K562 (cell line): Measurements from ENCODE around the gene KLRF2. TPM values are rescaled to one million over a fixed set of nuclear protein-coding genes. Genes with fewer than 3 reads are reported as not detected.

Experiments used
- ATAC-seq: fragments of 200-7000 bp; cut with Tn5 transposase; 3 replicates; pipeline ENCODE4 v1.9.1; 2020; ENCODE audit warnings: moderate library complexity
- BruUV-seq: library from RNA; stranded (reverse); fragments of 400-500 nt; replicated peaks from 2 replicates; lab custom pipeline; 2021; lab: Mats Ljungman, UMichigan
- CTCF ChIA-PET: fragments of 300-600 bp; formaldehyde crosslinking; extraction: SDS; loops from one replicate; lab custom pipeline; 2021; ENCODE audit warnings: low intra/inter-chr PET ratio; lab: Yijun Ruan, JAX
- POLR2A ChIA-PET: fragments of 300-600, 350-650 bp; sonication (Branson Sonifier 250); formaldehyde crosslinking; extraction: SDS; loops from one replicate; lab custom pipeline; 2021; ENCODE audit warnings: antibody characterized with exemption, inconsistent platforms; lab: Yijun Ruan, JAX
- DNase-seq, 4 experiments: peaks; one replicate each; pipeline versions ENCODE4 v3.0.0 to v3.0.0-alpha.2; 2011 to 2018; ENCODE audit warnings: low spot score in 3 of 4, mixed read lengths in 3 of 4; ENCODE audit errors: extremely low read depth in 1 of 4
- FAIRE-seq: peaks from 2 replicates; lab custom pipeline; 2011; peaks lifted over from hg19 to GRCh38; lab: Jason Lieb, UNC
- H2AFZ ChIP-seq: 2 replicates; pipeline ENCODE4 v1.6.0; 2011; ENCODE audit warnings: low read depth, low read length, control low read depth, inconsistent platforms
- H3K27ac ChIP-seq: fragments of 200-600 bp; 3 replicates; pipeline ENCODE4 v1.8.0; 2011; ENCODE audit warnings: low read depth, mild to moderate bottlenecking, control low read depth, inconsistent platforms, low read length, moderate library complexity, mixed read lengths; ENCODE audit errors: extremely low read depth
- H3K27me3 ChIP-seq, 2 experiments: fragments of 300-600 bp in 1 of 2; 2 replicates in 1 of 2; 3 replicates in 1 of 2; pipeline versions ENCODE4 v1.6.0 to v1.8.0; 2011; ENCODE audit warnings: inconsistent platforms in 2 of 2, low read length in 2 of 2, mild to moderate bottlenecking in 1 of 2, mixed read lengths in 1 of 2, moderate library complexity in 1 of 2; ENCODE audit not compliant: control insufficient read depth in 2 of 2, insufficient read depth in 2 of 2
- H3K36me3 ChIP-seq: fragments of 300-600 bp; 3 replicates; pipeline ENCODE4 v1.8.0; 2011; ENCODE audit warnings: mild to moderate bottlenecking, low read length, inconsistent platforms; ENCODE audit not compliant: control insufficient read depth, insufficient read depth
- H3K4me1 ChIP-seq, 2 experiments: fragments of 200-600 bp in 1 of 2; replicated peaks in 1 of 2; 2 replicates in 1 of 2; 3 replicates in 1 of 2; pipeline versions ENCODE4 v1.5.1 to v1.8.0; 2011; ENCODE audit warnings: inconsistent platforms in 2 of 2, low read length in 2 of 2, mild to moderate bottlenecking in 1 of 2, mixed read lengths in 1 of 2, moderate library complexity in 1 of 2; ENCODE audit not compliant: control insufficient read depth in 2 of 2, insufficient read depth in 2 of 2
- H3K4me2 ChIP-seq: 2 replicates; pipeline ENCODE4 v1.6.1; 2011; ENCODE audit warnings: low read length, control low read depth, inconsistent platforms, mixed read lengths; ENCODE audit not compliant: insufficient read depth
- H3K4me3 ChIP-seq: fragments of 200-600 bp; sonication (generic), shearing (Covaris generic); 2 replicates; pipeline ENCODE4 v1.5.1; 2016; ENCODE audit warnings: control low read depth, inconsistent platforms
- H3K79me2 ChIP-seq: fragments of 200-600 bp; 3 replicates; pipeline ENCODE4 v1.8.0; 2011; ENCODE audit warnings: low read length, inconsistent platforms; ENCODE audit not compliant: control insufficient read depth, insufficient read depth
- H3K9ac ChIP-seq, 2 experiments: 2 replicates each; pipeline versions ENCODE4 v1.6.0 to v1.6.1; 2011; ENCODE audit warnings: low read depth in 2 of 2, low read length in 2 of 2, control low read depth in 1 of 2, inconsistent platforms in 1 of 2, mild to moderate bottlenecking in 1 of 2, mixed read lengths in 1 of 2; ENCODE audit not compliant: insufficient read depth in 1 of 2
- H3K9me1 ChIP-seq: one replicate; pipeline ENCODE4 v1.6.0; 2011; ENCODE audit warnings: inconsistent platforms, mild to moderate bottlenecking, low read length, moderate library complexity; ENCODE audit not compliant: control insufficient read depth, insufficient read depth
- H3K9me3 ChIP-seq: replicated peaks from 2 replicates; pipeline ENCODE4 v1.5.1; 2011; ENCODE audit warnings: low read depth, low read length, inconsistent platforms; ENCODE audit not compliant: control insufficient read depth, insufficient read depth
- H4K20me1 ChIP-seq: replicated peaks from 2 replicates; pipeline ENCODE4 v1.6.1; 2011; ENCODE audit warnings: low read length, inconsistent platforms, mixed read lengths; ENCODE audit not compliant: control insufficient read depth, insufficient read depth
- GABPA ChIP-seq: fragments of 200-800 bp; sonication (Bioruptor generic); conservative IDR thresholded peaks from 2 replicates; pipeline ENCODE4 v1.6.1; 2016; ENCODE audit warnings: low read depth, missing genetic modification characterization, missing compliant biosample characterization
- L3MBTL2 ChIP-seq: fragments of 450-650 bp; IDR thresholded peaks from 2 replicates; pipeline ENCODE4 v1.6.1; 2016; ENCODE audit warnings: mild to moderate bottlenecking, moderate library complexity
- MED1 ChIP-seq: sonication (generic); formaldehyde crosslinking; IDR thresholded peaks from 2 replicates; pipeline ENCODE4 v1.8.1; 2023; ENCODE audit warnings: missing genetic modification reagents, borderline replicate concordance
- TFAM ChIP-seq: fragments of 250-450 bp; sonication (Bioruptor Pico); conservative IDR thresholded peaks from 2 replicates; pipeline ENCODE4 v1.5.0; 2021; ENCODE audit warnings: mild to moderate bottlenecking, moderate library complexity
- ZNF3 ChIP-seq: fragments of 250-450 bp; sonication (Bioruptor Pico); IDR thresholded peaks from 2 replicates; pipeline ENCODE4 v1.5.0; 2021; ENCODE audit warnings: mild to moderate bottlenecking, moderate library complexity
- ZNF586 ChIP-seq: fragments of 450-650 bp; formaldehyde crosslinking; conservative IDR thresholded peaks from 2 replicates; pipeline ENCODE4 v1.4.0; 2020; ENCODE audit warnings: mild to moderate bottlenecking, moderate library complexity
- WGBS: fragments of 100-300 bp; shearing (Covaris generic); methylation state at CpG from one replicate; pipeline ENCODE4 v1.1.6; 2016; ENCODE audit warnings: low coverage, mixed read lengths; ENCODE audit not compliant: insufficient coverage; ENCODE audit errors: missing lambda C conversion rate; 5-methylcytosine and 5-hydroxymethylcytosine counted together
- in situ Hi-C: fragments of 300-500 bp; cut with MboI; formaldehyde crosslinking; loops from 4 replicates; pipeline ENCODE4 v1.15.0; 2018; ENCODE audit warnings: inconsistent platforms, mixed read lengths
- intact Hi-C: fragments of 100-400 bp; cut with micrococcal nuclease; formaldehyde crosslinking; loops from 2 replicates; pipeline ENCODE4 v1.14.2; 2022
- polyA plus RNA-seq, 8 experiments: library from polyadenylated mRNA; depleted of rRNA in 4 of 8; stranded (reverse) in 5 of 8; unstranded in 3 of 8; fragments of >200 nt; fragmentation: Nextera tagmentation in 2 of 8; fragmentation: Illumina TruSeq in 1 of 8; extraction: Ambion mirVana in 2 of 8; extraction: Trizol in 1 of 8; gene quantifications; 2 replicates each; pipeline versions ENCODE4 v1.2.1 to v1.2.3, GENCODE V29; 2011 to 2014; ENCODE audit warnings: inconsistent platforms in 1 of 8, missing spikeins in 1 of 8
- total RNA-seq, 7 experiments: library from RNA; depleted of rRNA in 6 of 7; stranded (reverse); fragments of >200 nt in 6 of 7; fragmentation: Illumina TruSeq in 2 of 7; extraction: Trizol in 2 of 7; gene quantifications; 2 replicates each; pipeline versions ENCODE4 v1.2.1 to v1.2.3, GENCODE V29; 2011 to 2021; ENCODE audit warnings: low replicate concordance in 1 of 7
- TF ChIP-seq, protein P1 (sequence below): sonication (generic); IDR thresholded peaks from 2 replicates; pipeline ENCODE4 v1.6.1; 2016
- TF ChIP-seq, protein P2 (sequence below): fragments of 450-650 bp; formaldehyde crosslinking; IDR thresholded peaks from 2 replicates; pipeline ENCODE4 v1.4.0; 2020; ENCODE audit warnings: mild to moderate bottlenecking

Gene KLRF2
- total and polyA plus RNA-seq, 9 of the 15 experiments (the other 6 are each of a cell fraction or from before 2014, with no cell fraction given) = not detected

- no peak for TF ChIP-seq L3MBTL2
- TF ChIP-seq, protein P1, sequence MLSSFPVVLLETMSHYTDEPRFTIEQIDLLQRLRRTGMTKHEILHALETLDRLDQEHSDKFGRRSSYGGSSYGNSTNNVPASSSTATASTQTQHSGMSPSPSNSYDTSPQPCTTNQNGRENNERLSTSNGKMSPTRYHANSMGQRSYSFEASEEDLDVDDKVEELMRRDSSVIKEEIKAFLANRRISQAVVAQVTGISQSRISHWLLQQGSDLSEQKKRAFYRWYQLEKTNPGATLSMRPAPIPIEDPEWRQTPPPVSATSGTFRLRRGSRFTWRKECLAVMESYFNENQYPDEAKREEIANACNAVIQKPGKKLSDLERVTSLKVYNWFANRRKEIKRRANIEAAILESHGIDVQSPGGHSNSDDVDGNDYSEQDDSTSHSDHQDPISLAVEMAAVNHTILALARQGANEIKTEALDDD = no peak
- no peak for TF ChIP-seq TFAM (CRISPR knock-in tag)
- TF ChIP-seq, protein P2, sequence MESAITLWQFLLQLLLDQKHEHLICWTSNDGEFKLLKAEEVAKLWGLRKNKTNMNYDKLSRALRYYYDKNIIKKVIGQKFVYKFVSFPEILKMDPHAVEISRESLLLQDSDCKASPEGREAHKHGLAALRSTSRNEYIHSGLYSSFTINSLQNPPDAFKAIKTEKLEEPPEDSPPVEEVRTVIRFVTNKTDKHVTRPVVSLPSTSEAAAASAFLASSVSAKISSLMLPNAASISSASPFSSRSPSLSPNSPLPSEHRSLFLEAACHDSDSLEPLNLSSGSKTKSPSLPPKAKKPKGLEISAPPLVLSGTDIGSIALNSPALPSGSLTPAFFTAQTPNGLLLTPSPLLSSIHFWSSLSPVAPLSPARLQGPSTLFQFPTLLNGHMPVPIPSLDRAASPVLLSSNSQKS (CRISPR knock-in tag) = no peak
- no peak for TF ChIP-seq ZNF586 (CRISPR knock-in tag)
- TF ChIP-seq MED1 (CRISPR knock-in tag) = no peak
- TF ChIP-seq, all 486 proteins: peak for 0
Measured at GRCh38 chr12:9868311-9868801, 12.9 kb upstream of the KLRF2 start (continued).

GRCh38 chr12:9868951-9869306 lies 12.4 kb upstream of the KLRF2 start:
- Histone ChIP-seq H3K4me3 (peak overlapping the region; percentile 24), H2AFZ (peak overlapping the region; percentile 61), H3K4me1 (no peaks in the 10 kb centered on the region; a peak in 1 of 5 replicates), H3K9me3 (no peaks in the 10 kb centered on the region), H3K27ac (peak overlapping the region; percentile 43; the same call in 2 of the 3 replicates), H3K27me3 (no peaks in the 10 kb centered on the region), H3K36me3 (no peaks in the 10 kb centered on the region), H3K79me2 (no peaks in the 10 kb centered on the region), H3K4me2 (peak overlapping the region; percentile 69), H4K20me1 (no peaks in the 10 kb centered on the region), H3K9me1 (no peaks in the 10 kb centered on the region), H3K9ac (peak overlapping the region in 1 of 2 experiments; percentile 60; a peak in 2 of 4 replicates)
- in situ Hi-C loops (no loop called here), intact Hi-C loops (no loop called here)
- BruUV-seq = TSS peak; percentile 43
- TF ChIP-seq GABPA (tag) (0 out of 2 replicates have a peak, but pooled peaks have one; percentile 3), ZNF3 (CRISPR knock-in tag) (no peak)
- ChIA-PET CTCF (no interaction called here), POLR2A (interaction anchor here (0.7 kb wide), 1 partner anchor 141 kb away, joined by 3 read pairs; no protein-coding TSS in a partner anchor)
- no peak for FAIRE-seq
- no peak for ATAC-seq
- DNase-seq = no peak
- 1% methylated on average over 4 of the region's 4 CpGs for WGBS
